H1 (cell line): ENCODE results near the gene SLC15A4. TPM values are rescaled to one million over a fixed set of nuclear protein-coding genes. Genes with fewer than 3 reads are reported as not detected.

ENCODE experiments used
- CTCF ChIA-PET: fragments of 300-600 bp; sonication (Branson Sonifier 250); formaldehyde crosslinking; loops from one replicate; lab custom pipeline; 2021; ENCODE audit not compliant: partially characterized antibody; lab: Charles Lee
- POLR2A ChIA-PET: fragments of 300-600 bp; sonication (Branson Sonifier 250); formaldehyde crosslinking; loops from one replicate; lab custom pipeline; 2021; ENCODE audit warnings: inconsistent platforms; ENCODE audit not compliant: partially characterized antibody; lab: Charles Lee
- DNase-seq, 2 experiments: peaks; one replicate each; pipeline versions ENCODE4 v3.0.0 to v3.0.0-alpha.2; 2010 to 2022; ENCODE audit warnings: low spot score in 2 of 2, low read depth in 1 of 2, mixed read lengths in 1 of 2
- FAIRE-seq: peaks from 2 replicates; lab custom pipeline; 2011; peaks lifted over from hg19 to GRCh38; lab: Jason Lieb, UNC
- H2AFZ ChIP-seq: 2 replicates; pipeline ENCODE4 v1.8.1; 2012; ENCODE audit warnings: low read length, inconsistent platforms
- H2AK5ac ChIP-seq: 2 replicates; pipeline ENCODE4 v1.6.1; 2013; ENCODE audit warnings: low read depth, low read length
- H2BK120ac ChIP-seq: replicated peaks from 2 replicates; pipeline ENCODE3; 2013; ENCODE audit warnings: low read depth, low read length, inconsistent platforms
- H2BK12ac ChIP-seq: 2 replicates; pipeline ENCODE4 v1.6.1; 2013; ENCODE audit warnings: low read depth, low read length
- H2BK15ac ChIP-seq: 2 replicates; pipeline ENCODE4 v1.6.1; 2013; ENCODE audit warnings: low read length
- H2BK20ac ChIP-seq: 2 replicates; pipeline ENCODE4 v1.6.1; 2013; ENCODE audit warnings: low read length
- H2BK5ac ChIP-seq: 2 replicates; pipeline ENCODE4 v1.6.1; 2013; ENCODE audit warnings: low read depth, low read length
- H3K14ac ChIP-seq: 2 replicates; pipeline ENCODE4 v1.6.1; 2013; ENCODE audit warnings: inconsistent platforms; ENCODE audit not compliant: insufficient read length
- H3K18ac ChIP-seq: 2 replicates; pipeline ENCODE4 v1.6.1; 2013; ENCODE audit warnings: low read length; ENCODE audit errors: extremely low read depth
- H3K23ac ChIP-seq: 2 replicates; pipeline ENCODE4 v1.6.1; 2013; ENCODE audit warnings: inconsistent platforms; ENCODE audit not compliant: insufficient read length
- H3K23me2 ChIP-seq: 2 replicates; pipeline ENCODE4 v1.6.1; 2013; ENCODE audit warnings: low read depth, low read length
- H3K27ac ChIP-seq: 2 replicates; pipeline ENCODE4 v1.6.1; 2011; ENCODE audit warnings: low read depth, low read length, inconsistent platforms
- H3K27me3 ChIP-seq, 4 experiments: replicated peaks in 1 of 4; 1 replicate in 1 of 4; 2 replicates in 3 of 4; pipeline versions ENCODE4 v1.6.1 to v1.8.1; 2011 to 2013; ENCODE audit warnings: low read length in 3 of 4, mild to moderate bottlenecking in 3 of 4, inconsistent platforms in 2 of 4, mixed read lengths in 2 of 4, moderate library complexity in 1 of 4; ENCODE audit not compliant: control insufficient read depth in 3 of 4, insufficient read depth in 3 of 4; ENCODE audit errors: extremely low read depth in 1 of 4
- H3K36me3 ChIP-seq, 4 experiments: 2 replicates each; pipeline versions ENCODE4 v1.6.1 to v1.8.1; 2011 to 2013; ENCODE audit warnings: mild to moderate bottlenecking in 4 of 4, low read length in 3 of 4, moderate library complexity in 2 of 4, control low read depth in 1 of 4, inconsistent platforms in 1 of 4; ENCODE audit not compliant: insufficient read depth in 4 of 4, control insufficient read depth in 2 of 4
- H3K4ac ChIP-seq: replicated peaks from 2 replicates; pipeline ENCODE3; 2013; ENCODE audit warnings: low read length, low read depth, mixed read lengths, inconsistent platforms; ENCODE audit not compliant: insufficient read length
- H3K4me1 ChIP-seq, 4 experiments: replicated peaks in 1 of 4; 1 replicate in 1 of 4; 2 replicates in 3 of 4; pipeline versions ENCODE4 v1.6.1 to v1.8.1; 2011 to 2013; ENCODE audit warnings: low read length in 3 of 4, inconsistent platforms in 2 of 4, mixed read lengths in 1 of 4; ENCODE audit not compliant: insufficient read depth in 4 of 4, control insufficient read depth in 3 of 4
- H3K4me2 ChIP-seq, 2 experiments: 2 replicates each; pipeline versions ENCODE4 v1.6.1 to v1.8.1; 2011 to 2013; ENCODE audit warnings: low read depth in 2 of 2, low read length in 2 of 2, control low read depth in 1 of 2, inconsistent platforms in 1 of 2, mild to moderate bottlenecking in 1 of 2; ENCODE audit not compliant: insufficient read depth in 1 of 2
- H3K4me3 ChIP-seq, 4 experiments: fragments of 200-600, 300-600 bp in 1 of 4; sonication (generic), shearing (Covaris generic), sonication (Bioruptor Twin) in 1 of 4; 2 replicates each; pipeline versions ENCODE4 v1.5.1 to v1.8.1; 2011 to 2016; ENCODE audit warnings: low read length in 4 of 4, low read depth in 3 of 4, control low read depth in 2 of 4, inconsistent platforms in 2 of 4, mild to moderate bottlenecking in 2 of 4, mixed read lengths in 1 of 4, moderate library complexity in 1 of 4; ENCODE audit not compliant: insufficient read depth in 2 of 4; ENCODE audit errors: extremely low read depth in 1 of 4
- H3K56ac ChIP-seq: replicated peaks from 2 replicates; pipeline ENCODE3; 2013; ENCODE audit warnings: low read depth, mild to moderate bottlenecking, mixed read lengths, low read length, inconsistent platforms; ENCODE audit not compliant: insufficient read length
- H3K79me1 ChIP-seq: 2 replicates; pipeline ENCODE4 v1.6.1; 2013; ENCODE audit warnings: low read depth, low read length, control low read depth
- H3K79me2 ChIP-seq, 2 experiments: 2 replicates each; pipeline versions ENCODE4 v1.6.1 to v1.8.1; 2012 to 2013; ENCODE audit warnings: low read length in 2 of 2, mild to moderate bottlenecking in 2 of 2, inconsistent platforms in 1 of 2; ENCODE audit not compliant: insufficient read depth in 2 of 2, control insufficient read depth in 1 of 2
- H3K9ac ChIP-seq, 4 experiments: replicated peaks in 1 of 4; 1 replicate in 1 of 4; 2 replicates in 3 of 4; pipeline versions ENCODE4 v1.6.1 to v1.8.1; 2011 to 2013; ENCODE audit warnings: low read depth in 3 of 4, low read length in 3 of 4, control low read depth in 2 of 4, mild to moderate bottlenecking in 2 of 4, moderate library complexity in 2 of 4, inconsistent platforms in 1 of 4; ENCODE audit errors: extremely low read depth in 1 of 4
- H3K9me3 ChIP-seq, 2 experiments: 2 replicates each; pipeline versions ENCODE4 v1.6.1 to v1.8.1; 2012 to 2013; ENCODE audit warnings: mild to moderate bottlenecking in 2 of 2, moderate library complexity in 2 of 2, control low read depth in 1 of 2, inconsistent platforms in 1 of 2, low read depth in 1 of 2, low read length in 1 of 2, mixed read lengths in 1 of 2; ENCODE audit not compliant: insufficient read depth in 2 of 2
- H4K20me1 ChIP-seq, 2 experiments: replicated peaks in 1 of 2; 2 replicates each; pipeline versions ENCODE3 to v1.8.1; 2011 to 2013; ENCODE audit warnings: inconsistent platforms in 2 of 2, low read length in 2 of 2, mild to moderate bottlenecking in 1 of 2; ENCODE audit not compliant: insufficient read depth in 2 of 2, control insufficient read depth in 1 of 2
- H4K5ac ChIP-seq: 2 replicates; pipeline ENCODE4 v1.6.1; 2013; ENCODE audit warnings: low read length, low read depth, mixed read lengths, inconsistent platforms; ENCODE audit not compliant: insufficient read length
- H4K8ac ChIP-seq: 2 replicates; pipeline ENCODE4 v1.8.0; 2013; ENCODE audit warnings: mild to moderate bottlenecking, moderate library complexity, low read length, inconsistent platforms; ENCODE audit not compliant: insufficient read depth; ENCODE audit errors: extremely low read depth
- H4K91ac ChIP-seq: replicated peaks from 2 replicates; pipeline ENCODE3; 2013; ENCODE audit warnings: low read length, mixed read lengths, inconsistent platforms; ENCODE audit not compliant: insufficient read length
- CTCF ChIP-seq, 3 experiments: IDR thresholded peaks; 1 replicate in 2 of 3; 2 replicates in 1 of 3; pipeline versions ENCODE4 v1.5.1 to v1.6.1; 2011; ENCODE audit warnings: low read length in 3 of 3, mild to moderate bottlenecking in 3 of 3, inconsistent platforms in 2 of 3, low read depth in 1 of 3, moderate library complexity in 1 of 3; ENCODE audit not compliant: insufficient read depth in 1 of 3; ENCODE audit errors: control extremely low read depth in 1 of 3
- EZH2 ChIP-seq: fragments of 200-600 bp; sonication (generic); IDR thresholded peaks from 2 replicates; pipeline ENCODE4 v1.7.1; 2012; ENCODE audit warnings: low read depth, mild to moderate bottlenecking, moderate library complexity, low read length, inconsistent platforms; ENCODE audit not compliant: severe bottlenecking
- WGBS, 2 experiments: shearing (Covaris generic) in 1 of 2; methylation state at CpG; one replicate each; pipeline versions ENCODE4 v1.1.6 to v1.1.7; 2013 to 2015; ENCODE audit warnings: low lambda C conversion rate in 2 of 2, mixed read lengths in 2 of 2, inconsistent platforms in 1 of 2, low coverage in 1 of 2, missing lambda C conversion rate in 1 of 2; ENCODE audit not compliant: insufficient replicate concordance in 2 of 2, insufficient coverage in 1 of 2, insufficient read length in 1 of 2; ENCODE audit errors: extremely low coverage in 1 of 2, missing lambda C conversion rate in 1 of 2; 5-methylcytosine and 5-hydroxymethylcytosine counted together
- polyA plus RNA-seq, 7 experiments: library from polyadenylated mRNA; depleted of rRNA in 3 of 7; stranded (reverse) in 5 of 7; unstranded in 2 of 7; fragments of >200 nt in 5 of 7; fragments of 200-250 nt in 2 of 7; gene quantifications; 1 replicate in 5 of 7; 2 replicates in 1 of 7; 4 replicates in 1 of 7; pipeline versions ENCODE4 v1.2.1 to v1.2.3, GENCODE V29; 2011 to 2013; ENCODE audit warnings: missing spikeins in 2 of 7, mixed read lengths in 2 of 7
- total RNA-seq: library from RNA; stranded (reverse); fragmentation: NEBNext Ultra II Directional; extraction: Animal tissue kit (Norgen Biotek cat#: 25700); gene quantifications from 2 replicates; pipeline ENCODE4 v1.2.1, GENCODE V29; 2021

SLC15A4 gene
- total and polyA plus RNA-seq, 2 of the 8 experiments (the other 6 are each of a cell fraction or from before 2014, with no cell fraction given): 22.7 to 26.6 TPM

GRCh38 chr12:128810182-128811127, 13.3 kb downstream of the SLC15A4 start:
- Histone ChIP-seq H3K4me1 (peaks cover 0 to 4% (median 1%) of the 10 kb centered on the region in 4 experiments; a peak in 2 of 7 replicates), H3K4me3 (no peak overlapping the region), H2BK5ac (no peak overlapping the region), H3K4ac (no peak overlapping the region), H4K5ac (no peak overlapping the region), H3K9me3 (no peaks in the 10 kb centered on the region), H3K23me2 (no peaks in the 10 kb centered on the region), H3K9ac (no peak overlapping the region), H2BK15ac (no peak overlapping the region), H3K14ac (no peak overlapping the region), H2AFZ (no peak overlapping the region), H4K8ac (no peak overlapping the region), H3K79me1 (peaks cover 14% of the 10 kb centered on the region), H3K36me3 (peaks cover 7 to 44% (median 14%) of the 10 kb centered on the region in 4 experiments; a peak in 6 of 8 replicates), H2AK5ac (no peak overlapping the region), H3K18ac (0 out of 2 replicates have a peak overlapping the region, but pooled peaks have one; percentile 42), H2BK12ac (no peak overlapping the region), H3K23ac (no peak overlapping the region), H3K4me2 (no peak overlapping the region), H3K27ac (no peak overlapping the region), H3K27me3 (no peaks in the 10 kb centered on the region), H3K56ac (no peak overlapping the region), H3K79me2 (peaks cover 0 to 69% of the 10 kb centered on the region in 2 experiments; a peak in 3 of 4 replicates), H2BK120ac (no peak overlapping the region), H4K20me1 (peaks cover 17 to 25% of the 10 kb centered on the region in 2 experiments), H2BK20ac (no peak overlapping the region), H4K91ac (no peak overlapping the region)
- 87% methylated on average over 14 of the region's 14 CpGs; no CpG with 5 or more reads in 1 of the 2 experiments for WGBS, 2 experiments
- FAIRE-seq (no peak), DNase-seq (no peak)
- TF ChIP-seq EZH2: no peak
- TF ChIP-seq CTCF (IDR thresholded peaks at IDR 0.05; ENCODE audit: control extremely low read depth in 1 of 3, insufficient read depth in 1 of 3, low read depth in 1 of 3, low read length in 3 of 3): peak in 2 of 3 experiments; percentile 9 to 17; a peak in 2 of 4 replicates
- ChIA-PET CTCF (interaction anchor here (0.8 to 2.8 kb wide), 4 partner anchors 12 to 89 kb away, joined by 3 to 14 read pairs (median 3); no protein-coding TSS in a partner anchor), POLR2A (interaction anchor here (1.3 to 1.8 kb wide), 3 partner anchors 9 to 14 kb away, joined by 4 to 7 read pairs (median 6); partner anchors contain the start of gene SLC15A4)
